ENCODE measurements around the gene DCAF8L2. TPM values are rescaled to one million over a fixed set of nuclear protein-coding genes. Genes with fewer than 3 reads are reported as not detected.
"Not testable (repeated sequence)": the region's sequence is repeated elsewhere in the genome, so short reads cannot be mapped to it uniquely, and the experiment has no call there.

Gene DCAF8L2
- total RNA-seq = not detected
- long read RNA-seq = 0 reads

GRCh38 chrX:27590044-27590443 is at the start of gene DCAF8L2:
Gene DCAF8L2, plus strand, starts transcription at chrX:27590344. Its CDS starts 156,552 bp downstream, at chrX:27746896.
- intact Hi-C loops (cut with micrococcal nuclease) = no loop called here
- H3K4me1 ChIP-seq = no peaks in the 10 kb centered on the region
- no peaks in the 10 kb centered on the region for H3K9me3 ChIP-seq (replicated peaks)
- no peaks in the 10 kb centered on the region for H3K27me3 ChIP-seq (ENCODE audit: low read depth)
- no peak within 1 kb of the TSS for H3K27ac ChIP-seq (replicated peaks)
- DNase-seq = no peak
- no peak for TF ChIP-seq CTCF (IDR thresholded peaks at IDR 0.05; ENCODE audit: borderline replicate concordance)
- no peak within 1 kb of the TSS for H3K4me3 ChIP-seq
- no peaks in the 10 kb centered on the region for H3K36me3 ChIP-seq

GRCh38 chrX:27541161-27541560 is 49.0 kb upstream of the DCAF8L2 start:
- H3K27me3 ChIP-seq (ENCODE audit: low read depth); DNase-seq; H3K4me3 ChIP-seq; H3K9me3 ChIP-seq (replicated peaks); H3K4me1 ChIP-seq; H3K27ac ChIP-seq (replicated peaks); H3K36me3 ChIP-seq; intact Hi-C loops (cut with micrococcal nuclease): not testable (repeated sequence)

- Histone ChIP-seq H3K4me3 (no peak overlapping the region), H3K36me3 (no peaks in the 10 kb centered on the region), H3K4me1 (no peaks in the 10 kb centered on the region), H3K27me3 (ENCODE audit: low read depth) (no peaks in the 10 kb centered on the region), H3K9me3 (replicated peaks) (no peaks in the 10 kb centered on the region), H3K27ac (replicated peaks) (no peak overlapping the region)
- no peak for TF ChIP-seq CTCF (IDR thresholded peaks at IDR 0.05; ENCODE audit: borderline replicate concordance)
- intact Hi-C loops (cut with micrococcal nuclease) = no loop called here
- DNase-seq = no peak
These were observed 41.5 kb upstream of the DCAF8L2 start for GRCh38 chrX:27548624-27549023.

GRCh38 chrX:27549688-27550087 is 40.5 kb upstream of the DCAF8L2 start:
- H3K27me3 ChIP-seq (ENCODE audit: low read depth) = no peaks in the 10 kb centered on the region
- no peak for TF ChIP-seq CTCF (IDR thresholded peaks at IDR 0.05; ENCODE audit: borderline replicate concordance)
- no peaks in the 10 kb centered on the region for H3K9me3 ChIP-seq (replicated peaks)
- no peaks in the 10 kb centered on the region for H3K4me1 ChIP-seq
- intact Hi-C loops (cut with micrococcal nuclease) = no loop called here
- no peaks in the 10 kb centered on the region for H3K36me3 ChIP-seq
- no peak overlapping the region for H3K4me3 ChIP-seq
- no peak for DNase-seq
- no peak overlapping the region for H3K27ac ChIP-seq (replicated peaks)

- no peaks in the 10 kb centered on the region for H3K4me1 ChIP-seq
- H3K4me3 ChIP-seq = no peak overlapping the region
- peak; percentile 59 for TF ChIP-seq CTCF (IDR thresholded peaks at IDR 0.05; ENCODE audit: borderline replicate concordance)
- no peaks in the 10 kb centered on the region for H3K36me3 ChIP-seq
- DNase-seq = no peak
- H3K9me3 ChIP-seq (replicated peaks) = no peaks in the 10 kb centered on the region
- intact Hi-C loops (cut with micrococcal nuclease) = no loop called here
- H3K27me3 ChIP-seq (ENCODE audit: low read depth) = no peaks in the 10 kb centered on the region
- no peak overlapping the region for H3K27ac ChIP-seq (replicated peaks)
These were observed 34.6 kb upstream of the DCAF8L2 start for GRCh38 chrX:27555514-27555913.

GRCh38 chrX:27565992-27566391 is 24.2 kb upstream of the DCAF8L2 start:
- H3K27ac ChIP-seq (replicated peaks) = no peak overlapping the region
- intact Hi-C loops (cut with micrococcal nuclease) = no loop called here
- no peaks in the 10 kb centered on the region for H3K36me3 ChIP-seq
- DNase-seq = peak; percentile 14
- TF ChIP-seq CTCF (IDR thresholded peaks at IDR 0.05; ENCODE audit: borderline replicate concordance) = no peak
- no peaks in the 10 kb centered on the region for H3K4me1 ChIP-seq
- no peaks in the 10 kb centered on the region for H3K27me3 ChIP-seq (ENCODE audit: low read depth)
- no peaks in the 10 kb centered on the region for H3K9me3 ChIP-seq (replicated peaks)
- H3K4me3 ChIP-seq = no peak overlapping the region

Measured in left ventricle myocardium inferior (tissue), 1 donor.